ENCODE measurements around the gene PCLAF. TPM values are rescaled to one million over a fixed set of nuclear protein-coding genes. Genes with fewer than 3 reads are reported as not detected.

Gene PCLAF
- total and polyA plus RNA-seq, 2 of the 13 experiments (the other 11 are each of a cell fraction or from before 2014, with no cell fraction given): 98.6 to 98.9 TPM

- TF ChIP-seq ZBED4 (CRISPR knock-in tag; IDR thresholded peaks at IDR 0.05; ENCODE audit: borderline replicate concordance): peak; percentile 83; the same call in 1 of the 2 replicates
- peak; percentile 60 for TF ChIP-seq HNF1A (IDR thresholded peaks at IDR 0.05; ENCODE audit: low read depth)
- TF ChIP-seq HNF1A (CRISPR knock-in tag; IDR thresholded peaks at IDR 0.05; ENCODE audit: borderline replicate concordance): peak; percentile 92; the same call in 1 of the 2 replicates
- no peak for TF ChIP-seq NPAS2 (CRISPR knock-in tag; IDR thresholded peaks at IDR 0.05; ENCODE audit: borderline replicate concordance)
- peak; percentile 94 for TF ChIP-seq MYPOP (CRISPR knock-in tag; IDR thresholded peaks at IDR 0.05)
- peak; percentile 99 for TF ChIP-seq HDAC2 (CRISPR knock-in tag; IDR thresholded peaks at IDR 0.05)
- peak; percentile 34; the same call in 1 of the 2 replicates for TF ChIP-seq SMYD3 (CRISPR knock-in tag; IDR thresholded peaks at IDR 0.05)
- 0 out of 2 replicates have a peak, but pooled peaks have one; percentile 54 for TF ChIP-seq FLYWCH1 (CRISPR knock-in tag; IDR thresholded peaks at IDR 0.05)
- TF ChIP-seq ZNF570 (CRISPR knock-in tag; IDR thresholded peaks at IDR 0.05; ENCODE audit: borderline replicate concordance): 0 out of 2 replicates have a peak, but pooled peaks have one; percentile 53
- peak; percentile 97 for TF ChIP-seq ZFP90 (CRISPR knock-in tag; IDR thresholded peaks at IDR 0.05; ENCODE audit: borderline replicate concordance)
- TF ChIP-seq ZBTB21 (CRISPR knock-in tag; IDR thresholded peaks at IDR 0.05): peak; percentile 76; the same call in 1 of the 2 replicates
- TF ChIP-seq SALL2 (CRISPR knock-in tag; IDR thresholded peaks at IDR 0.05): peak; percentile 99
- TF ChIP-seq EED (CRISPR knock-in tag; IDR thresholded peaks at IDR 0.05): no peak; the same call in 1 of the 2 replicates
- no peak for TF ChIP-seq JDP2 (CRISPR knock-in tag; IDR thresholded peaks at IDR 0.05; ENCODE audit: borderline replicate concordance)
- TF ChIP-seq ZNF616 (CRISPR knock-in tag; IDR thresholded peaks at IDR 0.05; ENCODE audit: low read depth): peak; percentile 91; the same call in 1 of the 2 replicates
- peak; percentile 74 for TF ChIP-seq PAXIP1 (CRISPR knock-in tag; conservative IDR thresholded peaks at IDR 0.05)
Observed at GRCh38 chr15:64387562-64388168, 6.4 kb upstream of the PCLAF start, which contains the start of gene TRIP4 (continued).

Measured in HepG2 (cell line).